HEK293T (cell line): ENCODE results near the gene ZBTB9.

Experiments used
- FOXK2 ChIP-seq: fragments of 450-650 bp; IDR thresholded peaks from 2 replicates; pipeline ENCODE4 v1.6.1; 2016; ENCODE audit warnings: mild to moderate bottlenecking
- FOXM1 ChIP-seq: fragments of 450-650 bp; IDR thresholded peaks from 2 replicates; pipeline ENCODE4 v1.6.1; 2017; ENCODE audit warnings: mild to moderate bottlenecking, borderline replicate concordance
- SP1 ChIP-seq: fragments of 450-650 bp; IDR thresholded peaks from 2 replicates; pipeline ENCODE4 v1.6.1; 2017

DNA sequence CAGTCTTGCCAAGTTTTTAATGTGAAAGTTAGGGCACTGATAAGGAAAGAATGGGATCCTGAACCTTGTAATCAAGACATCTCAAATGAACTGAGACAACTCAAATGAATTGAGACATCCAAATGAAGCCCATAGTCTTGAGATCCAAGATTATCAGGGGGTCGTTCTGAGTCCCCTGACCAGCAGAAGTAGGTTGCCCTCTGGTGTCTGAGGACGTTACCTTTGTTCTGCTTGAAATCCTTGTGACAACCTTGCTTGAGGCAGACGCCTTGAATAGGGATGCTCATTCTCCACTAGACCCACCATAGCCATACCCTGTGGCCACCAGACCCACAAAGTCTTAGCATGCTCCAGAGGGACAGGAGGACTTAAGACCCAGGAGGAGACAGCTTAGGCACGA is 37.7 kb downstream of the ZBTB9 start:
- TF ChIP-seq SP1: no peak
- no peak for TF ChIP-seq FOXK2
- no peak for TF ChIP-seq FOXM1
